NCI-H128 (cell line): ENCODE measurements around the gene ATP8B4.
"Not testable (repeated sequence)": the region's sequence is repeated elsewhere in the genome, so short reads cannot be mapped to it uniquely, and the experiment has no call there.

Experiments used
- DNase-seq: peaks from one replicate; lab custom pipeline; 2025; ENCODE audit not compliant: unreplicated experiment; lab: John Stamatoyannopoulos, UW

ATP8B4 gene

DNA sequence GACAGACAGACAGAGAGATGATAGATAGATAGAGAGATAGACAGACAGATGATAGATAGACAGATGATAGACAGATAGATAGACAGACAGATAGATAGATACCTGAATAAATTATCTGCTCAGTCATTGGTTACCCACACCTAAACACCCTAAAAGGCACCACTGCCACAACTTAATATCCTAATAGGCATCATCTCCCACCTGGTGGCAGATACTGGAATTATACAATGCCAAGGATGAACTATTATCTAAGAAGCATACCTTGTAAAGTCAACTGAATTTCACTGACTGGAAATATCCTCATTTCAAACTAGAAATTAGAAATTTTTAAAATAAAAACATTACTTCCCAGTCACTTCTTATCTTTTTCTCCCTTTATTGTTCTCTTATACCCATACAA lies 19.4 kb upstream of the ATP8B4 start:
- no peak for DNase-seq

- DNase-seq = no peak
Observed at GRCh38 chr15:50137893-50138292, 18.9 kb upstream of the ATP8B4 start.

DNA sequence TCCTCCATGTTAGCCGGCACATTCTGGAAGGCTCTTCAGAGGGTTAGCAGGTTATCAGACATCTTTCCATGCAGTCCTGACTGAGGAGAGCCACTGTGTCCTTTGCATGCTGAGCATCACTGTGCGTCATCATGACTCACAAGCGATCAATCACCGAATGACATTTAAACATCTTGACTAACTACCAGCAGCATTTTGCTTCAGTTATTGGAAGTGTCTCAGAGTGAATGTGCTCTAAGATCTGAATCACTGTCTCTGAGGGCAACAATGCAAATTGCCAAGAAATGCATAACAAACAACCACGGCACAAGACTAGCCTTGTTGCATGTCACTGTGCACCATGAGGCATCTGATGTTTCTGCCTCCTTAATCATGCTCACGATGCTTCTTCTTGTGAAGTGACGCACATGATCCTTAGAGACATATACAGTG lies 18.3 kb upstream of the ATP8B4 start:
- DNase-seq = no peak

DNA sequence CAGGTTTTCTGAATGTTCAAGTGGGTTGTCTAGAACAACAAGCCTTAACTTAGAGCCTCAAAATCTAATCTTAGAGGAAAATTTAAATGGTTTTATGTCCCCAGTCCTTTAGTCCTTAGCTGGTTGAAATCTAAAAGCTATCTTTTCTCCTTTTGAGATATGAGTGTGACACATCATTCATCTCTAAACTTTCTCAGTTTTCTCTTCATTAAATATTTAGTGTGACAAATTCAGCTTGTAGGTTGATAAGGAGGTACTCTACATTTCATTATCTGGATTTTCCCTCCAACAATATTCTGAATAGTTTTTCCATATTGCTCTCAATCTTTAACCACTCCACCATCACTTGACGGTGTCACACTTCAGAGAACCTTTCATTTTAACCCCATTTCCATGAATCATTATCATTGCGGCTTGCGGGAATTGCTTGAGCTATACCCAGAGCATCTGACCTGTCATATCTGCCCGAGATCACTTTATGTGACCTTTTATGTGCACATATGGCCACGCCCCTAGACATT lies 16.1 kb upstream of the ATP8B4 start:
- no peak for DNase-seq

- DNase-seq = no peak
Observed at GRCh38 chr15:50134524-50135024, 15.5 kb upstream of the ATP8B4 start.

DNA sequence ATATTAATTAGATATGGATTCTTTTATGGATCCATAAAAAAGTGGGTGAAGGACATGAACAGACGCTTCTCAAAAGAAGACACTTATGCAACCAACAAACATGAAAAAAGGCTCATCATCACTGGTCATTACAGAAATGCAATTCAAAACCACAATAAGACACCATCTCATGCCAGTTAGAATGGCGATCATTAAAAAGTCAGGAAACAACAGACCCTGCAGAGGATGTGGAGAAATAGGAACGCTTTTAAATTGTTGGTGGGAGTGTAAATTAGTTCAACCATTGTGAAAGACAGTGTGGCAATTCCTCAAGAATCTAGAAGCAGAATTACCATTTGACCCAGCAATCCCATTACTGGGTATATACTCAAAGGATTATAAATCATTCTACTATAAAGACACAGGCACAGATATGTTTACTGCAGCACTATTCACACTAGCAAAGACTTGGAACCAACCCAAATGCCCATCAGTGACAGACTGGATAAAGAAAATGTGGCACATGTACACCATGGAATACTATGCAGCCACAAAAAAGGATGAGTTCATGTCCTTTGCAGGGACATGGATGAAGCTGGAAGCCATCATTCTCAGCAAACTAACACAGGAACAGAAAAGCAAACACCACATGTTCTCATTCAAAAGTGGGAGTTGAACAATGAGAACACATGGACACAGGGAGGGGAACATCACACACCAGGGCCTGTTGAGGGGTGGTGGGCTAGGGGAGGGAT lies 13.4 kb upstream of the ATP8B4 start:
- DNase-seq = not testable (repeated sequence)

GRCh38 chr15:50131617-50132016 lies 12.6 kb upstream of the ATP8B4 start:
- DNase-seq = no peak

- no peak for DNase-seq
Observed at GRCh38 chr15:50128266-50128665, 9.2 kb upstream of the ATP8B4 start.

DNA sequence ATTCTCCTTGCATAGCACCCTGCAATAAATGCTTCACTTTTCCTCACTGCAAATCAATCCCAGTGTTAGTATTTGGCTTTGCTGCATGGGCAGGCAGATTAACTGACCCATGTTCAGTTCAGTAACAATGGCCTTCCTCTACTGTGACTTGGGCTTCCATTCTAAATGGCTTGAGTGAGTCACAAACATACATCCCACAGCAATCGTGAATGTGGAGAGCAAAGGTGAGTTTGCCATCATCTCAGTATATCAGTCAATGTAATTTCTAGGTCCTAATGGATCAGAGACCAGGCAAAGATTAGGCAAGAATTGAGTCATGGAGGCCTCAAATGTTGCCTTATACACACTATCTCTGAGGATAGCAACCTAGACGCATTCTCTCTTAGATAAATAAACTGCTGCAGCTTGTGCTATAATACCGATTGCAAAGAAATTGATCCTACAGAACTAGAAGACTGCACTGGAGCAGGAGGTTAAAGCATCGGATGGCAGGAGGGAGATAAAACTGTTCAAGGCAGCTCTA lies 8.3 kb upstream of the ATP8B4 start:
- no peak for DNase-seq

GRCh38 chr15:50126072-50126471 lies 7.0 kb upstream of the ATP8B4 start:
- no peak for DNase-seq

- no peak for DNase-seq
Observed at GRCh38 chr15:50124631-50125030, 5.6 kb upstream of the ATP8B4 start.

DNA sequence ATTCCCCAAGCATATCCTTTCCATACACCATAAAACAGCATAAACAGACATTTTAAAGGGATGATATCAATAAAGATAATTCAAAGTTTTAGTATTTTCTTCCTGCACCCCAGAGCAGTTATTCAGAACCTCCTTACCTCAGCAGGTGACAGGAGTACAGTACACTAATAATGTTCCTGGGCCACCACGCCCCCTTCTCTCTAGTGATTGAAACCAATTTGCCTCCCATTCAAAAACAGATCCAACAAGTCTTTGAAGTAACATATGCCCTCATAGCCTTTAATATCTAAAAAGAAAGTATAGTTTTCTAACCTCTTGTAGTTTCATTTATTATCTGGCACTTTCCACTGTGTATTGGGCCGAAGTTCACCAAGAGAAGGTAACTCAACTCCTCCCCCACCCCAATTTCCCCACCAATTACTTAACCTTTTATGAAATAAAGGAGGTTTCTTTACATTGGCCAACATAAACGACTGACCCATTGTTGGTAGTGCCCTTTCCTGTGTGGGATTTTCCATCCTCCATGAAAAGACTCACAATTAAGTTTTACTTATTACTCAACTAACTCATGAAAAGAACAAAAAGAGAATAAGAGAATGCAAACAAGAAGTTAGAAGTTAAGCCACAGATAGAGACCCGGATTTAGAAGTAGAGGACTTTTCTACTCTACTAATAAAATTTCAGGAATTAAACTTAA lies 5.0 kb upstream of the ATP8B4 start:
- no peak for DNase-seq

GRCh38 chr15:50120729-50121128 lies 1.7 kb upstream of the ATP8B4 start:
- DNase-seq = no peak

- DNase-seq = no peak
Observed at GRCh38 chr15:50117431-50118027, 1.5 kb downstream of the ATP8B4 start.

- no peak for DNase-seq
Observed at GRCh38 chr15:50116477-50116876, 2.6 kb downstream of the ATP8B4 start.

DNA sequence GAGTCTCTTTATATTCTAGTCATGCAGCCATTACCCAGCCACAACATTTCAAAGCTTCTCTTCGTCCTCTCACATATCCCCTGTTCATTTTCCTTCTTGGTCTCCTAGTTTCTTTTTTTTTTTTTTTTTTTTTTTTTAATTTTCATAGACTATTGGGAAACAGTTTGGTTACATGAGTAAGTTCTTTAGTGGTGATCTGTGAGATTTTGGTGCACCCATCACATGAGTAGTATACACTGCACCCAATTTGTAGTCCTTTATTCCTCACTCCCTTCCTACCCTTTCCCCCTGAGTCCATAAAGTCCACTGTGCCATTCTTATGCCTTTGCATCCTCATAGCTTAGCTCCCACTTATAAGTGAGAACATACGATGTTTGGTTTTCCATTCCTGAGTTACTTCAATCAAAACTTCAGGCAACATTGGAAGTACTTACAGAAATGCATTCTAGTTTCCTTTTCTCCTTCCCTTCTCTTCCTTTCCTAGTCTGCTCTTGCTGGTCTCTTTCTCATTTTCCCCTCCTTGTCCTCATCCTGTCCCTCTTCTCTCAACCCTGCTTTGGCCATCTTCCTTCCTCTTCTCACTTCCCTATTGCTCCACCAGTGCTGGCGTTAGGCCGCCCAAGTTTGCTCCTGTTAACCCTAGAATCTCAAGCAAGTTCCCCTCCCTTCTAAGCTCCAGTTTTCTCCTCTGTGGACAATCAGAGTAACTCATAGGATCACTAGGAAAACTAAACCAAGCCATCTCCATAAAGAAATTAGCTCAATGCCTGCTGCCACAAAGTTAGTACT lies 4.8 kb downstream of the ATP8B4 start:
- DNase-seq = no peak

DNA sequence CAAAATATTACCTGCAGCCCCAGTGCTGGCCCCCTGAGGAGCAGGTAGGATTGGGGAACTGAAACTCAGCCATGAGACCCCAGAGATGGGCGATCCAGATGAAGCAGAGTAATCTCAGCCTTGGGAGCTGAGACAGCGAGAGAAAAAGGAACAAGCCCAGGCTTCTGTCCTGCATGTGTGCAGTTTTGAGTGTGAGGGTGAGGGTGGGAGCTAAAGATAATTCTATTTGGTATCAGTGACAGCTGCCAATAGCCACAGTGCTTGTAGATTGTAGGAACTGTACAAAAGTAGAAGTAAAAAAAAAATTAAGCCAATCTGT lies 5.9 kb downstream of the ATP8B4 start:
- no peak for DNase-seq

DNA sequence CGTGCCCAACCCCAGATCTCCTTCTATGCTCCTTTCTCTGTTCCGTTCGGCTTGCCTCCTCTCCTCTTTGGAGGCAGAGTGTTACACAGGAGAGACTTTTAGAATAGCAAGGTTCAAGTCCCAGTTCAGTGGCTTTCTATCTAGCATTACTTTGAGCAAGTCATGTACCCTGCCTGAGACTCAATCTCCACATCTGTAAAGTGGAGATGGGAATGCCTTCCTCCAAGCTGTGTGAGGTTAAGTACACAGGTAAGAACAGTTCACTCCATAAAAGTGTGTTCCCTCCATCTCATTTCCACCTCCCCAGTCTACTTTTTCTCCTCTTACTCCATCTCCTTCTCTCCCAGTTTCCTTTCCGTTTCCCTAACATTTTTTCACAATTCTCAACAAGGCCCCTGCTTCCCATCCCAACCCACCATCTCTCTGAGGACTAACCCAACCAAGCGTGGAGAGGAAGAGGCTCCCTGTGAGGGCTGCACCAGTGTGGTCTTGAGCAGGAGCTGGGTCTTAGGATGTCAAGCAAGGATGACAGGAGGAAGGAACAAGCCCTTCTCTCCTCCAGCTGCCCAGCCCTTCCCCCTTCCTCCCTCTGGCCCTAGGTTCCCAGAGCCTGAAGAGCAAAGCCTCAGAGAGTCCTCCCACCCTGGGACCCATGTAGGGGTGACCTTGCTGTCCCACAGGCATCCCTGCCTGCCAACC lies 6.4 kb downstream of the ATP8B4 start:
- no peak for DNase-seq

DNA sequence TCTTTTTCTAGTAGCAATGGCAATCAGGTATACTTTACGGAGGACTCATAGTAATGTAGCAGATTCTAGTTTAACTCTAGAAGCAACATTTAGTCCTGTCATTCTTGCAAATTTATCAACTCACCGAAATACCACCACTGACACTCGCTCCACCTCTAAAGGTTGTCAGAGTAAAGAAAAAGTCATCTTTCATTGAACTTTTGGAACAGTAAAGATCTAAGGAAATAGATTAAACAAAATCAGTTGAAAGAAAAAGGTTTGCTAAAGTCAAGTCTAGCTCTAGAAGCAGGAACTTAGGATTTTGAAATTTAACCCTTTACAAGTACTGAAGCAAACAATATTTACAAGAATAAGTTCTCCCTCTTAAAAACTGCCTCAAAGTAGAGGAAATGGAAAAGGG lies 8.7 kb downstream of the ATP8B4 start:
- DNase-seq = no peak
